Chondrocyte (in vitro differentiated cells): ENCODE data around the gene OR10H1. TPM values are rescaled to one million over a fixed set of nuclear protein-coding genes. Genes with fewer than 3 reads are reported as not detected.
"Not testable (repeated sequence)": the region's sequence is repeated elsewhere in the genome, so short reads cannot be mapped to it uniquely, and the experiment has no call there.

Experiments used
- DNase-seq: peaks from one replicate; pipeline ENCODE4 v3.0.0; 2021; ENCODE audit warnings: mixed read lengths, low spot score
- H3K27ac Mint-ChIP-seq: one replicate; pipeline ENCODE4 v1.8.0; 2021; ENCODE audit warnings: mild to moderate bottlenecking, moderate library complexity, mixed read lengths; ENCODE audit not compliant: unreplicated experiment
- H3K27me3 Mint-ChIP-seq: 2 replicates; pipeline ENCODE4 v1.8.0; 2021; ENCODE audit warnings: low read depth, mixed read lengths
- H3K36me3 Mint-ChIP-seq: 2 replicates; pipeline ENCODE4 v1.8.0; 2021; ENCODE audit warnings: low read depth, mixed read lengths
- H3K4me1 Mint-ChIP-seq: 2 replicates; pipeline ENCODE4 v1.8.0; 2021; ENCODE audit warnings: low read depth, mild to moderate bottlenecking, mixed read lengths
- H3K4me3 Mint-ChIP-seq: one replicate; pipeline ENCODE4 v1.8.0; 2021; ENCODE audit warnings: mild to moderate bottlenecking, moderate library complexity, mixed read lengths; ENCODE audit not compliant: unreplicated experiment
- H3K9me3 Mint-ChIP-seq: 2 replicates; pipeline ENCODE4 v1.8.0; 2021; ENCODE audit warnings: low read depth, mixed read lengths
- CTCF ChIP-seq: fragments of 200-600 bp; sonication (generic); IDR thresholded peaks from 2 replicates; pipeline ENCODE4 v1.5.0; 2021; ENCODE audit warnings: antibody characterized with exemption, mild to moderate bottlenecking, moderate library complexity
- total RNA-seq: library from RNA; stranded (reverse); gene quantifications from 3 replicates; pipeline ENCODE4 v1.2.1, GENCODE V29; 2021

OR10H1 gene
- total RNA-seq, 1 donor from 2014 or later = not detected

GRCh38 chr19:15859187-15859586 lies 43.7 kb upstream of the OR10H1 start:
- H3K27ac Mint-ChIP-seq = no peak overlapping the region
- H3K27me3 Mint-ChIP-seq = no peaks in the 10 kb centered on the region
- H3K4me1 Mint-ChIP-seq = no peaks in the 10 kb centered on the region
- DNase-seq = no peak
- TF ChIP-seq CTCF = no peak
- peaks cover 16% of the 10 kb centered on the region for H3K9me3 Mint-ChIP-seq
- no peak overlapping the region for H3K4me3 Mint-ChIP-seq
- H3K36me3 Mint-ChIP-seq = no peaks in the 10 kb centered on the region

- no peak for TF ChIP-seq CTCF
- H3K27me3 Mint-ChIP-seq = no peaks in the 10 kb centered on the region
- H3K36me3 Mint-ChIP-seq = no peaks in the 10 kb centered on the region
- H3K27ac Mint-ChIP-seq = no peak overlapping the region
- H3K9me3 Mint-ChIP-seq = peaks cover 31% of the 10 kb centered on the region
- H3K4me1 Mint-ChIP-seq = no peaks in the 10 kb centered on the region
- H3K4me3 Mint-ChIP-seq = no peak overlapping the region
- DNase-seq = no peak
Observed at GRCh38 chr19:15850385-15850784, 34.9 kb upstream of the OR10H1 start.

GRCh38 chr19:15846923-15847322 lies 31.5 kb upstream of the OR10H1 start:
- Mint-ChIP-seq H3K4me3 (no peak overlapping the region), H3K27me3 (no peaks in the 10 kb centered on the region), H3K4me1 (no peaks in the 10 kb centered on the region), H3K36me3 (no peaks in the 10 kb centered on the region), H3K27ac (no peak overlapping the region), H3K9me3 (peaks cover 17% of the 10 kb centered on the region)
- no peak for TF ChIP-seq CTCF
- no peak for DNase-seq

- H3K36me3 Mint-ChIP-seq = not testable (repeated sequence)
- H3K9me3 Mint-ChIP-seq = peaks cover 15% of the 10 kb centered on the region
Observed at GRCh38 chr19:15843894-15844222, 28.4 kb upstream of the OR10H1 start.

GRCh38 chr19:15843203-15843893 lies 27.9 kb upstream of the OR10H1 start:
- H3K27ac Mint-ChIP-seq = no peak overlapping the region
- H3K9me3 Mint-ChIP-seq = peaks cover 17% of the 10 kb centered on the region
- H3K4me1 Mint-ChIP-seq = no peaks in the 10 kb centered on the region
- TF ChIP-seq CTCF = no peak
- H3K36me3 Mint-ChIP-seq = no peaks in the 10 kb centered on the region
- H3K27me3 Mint-ChIP-seq = no peaks in the 10 kb centered on the region
- DNase-seq = no peak
- no peak overlapping the region for H3K4me3 Mint-ChIP-seq

More at GRCh38 chr19:15843894-15844222, 28.4 kb upstream of the OR10H1 start:
- not testable (repeated sequence) for H3K4me3 Mint-ChIP-seq, H3K4me1 Mint-ChIP-seq, H3K27ac Mint-ChIP-seq, DNase-seq, H3K27me3 Mint-ChIP-seq
